Omental fat pad (tissue), 4 donors: ENCODE measurements around the gene OGDH. TPM values are rescaled to one million over a fixed set of nuclear protein-coding genes. Genes with fewer than 3 reads are reported as not detected.

Experiments
- ATAC-seq: fragments of 150-250 bp; one replicate; pipeline ENCODE4 v1.9.1; 2016; ENCODE audit warnings: mild to moderate bottlenecking, moderate library complexity; ENCODE audit not compliant: low FRiP score
- DNase-seq: peaks from one replicate; pipeline ENCODE4 v3.0.0-alpha.2; 2019; ENCODE audit warnings: low spot score
- total RNA-seq, 4 donors: library from RNA; depleted of rRNA; stranded (reverse); fragments of >200 nt; gene quantifications; one replicate each; pipeline ENCODE4 v1.1.0, GENCODE V29; 2016
- TF ChIP-seq, protein P1 (sequence below), 3 donors: fragments of 450-650 bp; IDR thresholded peaks; one replicate each; pipeline ENCODE4 v1.5.1; 2016 to 2017; ENCODE audit warnings: antibody characterized with exemption in 3 of 3, mild to moderate bottlenecking in 3 of 3, moderate library complexity in 2 of 3

OGDH gene
- total RNA-seq, 4 donors from 2014 or later: 75.4 to 91.0 (median 82.0) TPM

DNA sequence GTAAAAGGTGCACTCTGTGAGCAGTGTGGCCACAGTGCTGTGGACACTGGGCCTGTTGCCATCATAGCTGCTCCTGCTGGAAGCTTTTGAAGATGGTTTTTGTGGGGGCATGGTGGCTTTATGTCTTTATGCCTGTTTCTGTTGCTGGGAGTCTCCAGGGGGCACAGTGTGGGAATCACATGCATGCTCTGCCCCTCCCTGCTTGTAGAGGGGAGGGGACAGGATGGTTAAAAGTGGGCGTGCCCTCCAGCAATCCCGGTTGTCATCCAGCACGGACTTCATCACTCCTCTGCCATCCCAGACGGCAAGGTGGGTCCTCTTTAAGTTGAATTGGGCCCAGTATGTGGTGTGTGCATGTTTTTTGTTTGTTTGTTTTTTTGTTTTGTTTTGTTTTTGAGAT is 20.2 kb downstream of the OGDH start:
- DNase-seq (no peak), ATAC-seq (no peak)
- TF ChIP-seq, protein P1, sequence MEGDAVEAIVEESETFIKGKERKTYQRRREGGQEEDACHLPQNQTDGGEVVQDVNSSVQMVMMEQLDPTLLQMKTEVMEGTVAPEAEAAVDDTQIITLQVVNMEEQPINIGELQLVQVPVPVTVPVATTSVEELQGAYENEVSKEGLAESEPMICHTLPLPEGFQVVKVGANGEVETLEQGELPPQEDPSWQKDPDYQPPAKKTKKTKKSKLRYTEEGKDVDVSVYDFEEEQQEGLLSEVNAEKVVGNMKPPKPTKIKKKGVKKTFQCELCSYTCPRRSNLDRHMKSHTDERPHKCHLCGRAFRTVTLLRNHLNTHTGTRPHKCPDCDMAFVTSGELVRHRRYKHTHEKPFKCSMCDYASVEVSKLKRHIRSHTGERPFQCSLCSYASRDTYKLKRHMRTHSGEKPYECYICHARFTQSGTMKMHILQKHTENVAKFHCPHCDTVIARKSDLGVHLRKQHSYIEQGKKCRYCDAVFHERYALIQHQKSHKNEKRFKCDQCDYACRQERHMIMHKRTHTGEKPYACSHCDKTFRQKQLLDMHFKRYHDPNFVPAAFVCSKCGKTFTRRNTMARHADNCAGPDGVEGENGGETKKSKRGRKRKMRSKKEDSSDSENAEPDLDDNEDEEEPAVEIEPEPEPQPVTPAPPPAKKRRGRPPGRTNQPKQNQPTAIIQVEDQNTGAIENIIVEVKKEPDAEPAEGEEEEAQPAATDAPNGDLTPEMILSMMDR (IDR thresholded peaks at IDR 0.05): no peak

DNA sequence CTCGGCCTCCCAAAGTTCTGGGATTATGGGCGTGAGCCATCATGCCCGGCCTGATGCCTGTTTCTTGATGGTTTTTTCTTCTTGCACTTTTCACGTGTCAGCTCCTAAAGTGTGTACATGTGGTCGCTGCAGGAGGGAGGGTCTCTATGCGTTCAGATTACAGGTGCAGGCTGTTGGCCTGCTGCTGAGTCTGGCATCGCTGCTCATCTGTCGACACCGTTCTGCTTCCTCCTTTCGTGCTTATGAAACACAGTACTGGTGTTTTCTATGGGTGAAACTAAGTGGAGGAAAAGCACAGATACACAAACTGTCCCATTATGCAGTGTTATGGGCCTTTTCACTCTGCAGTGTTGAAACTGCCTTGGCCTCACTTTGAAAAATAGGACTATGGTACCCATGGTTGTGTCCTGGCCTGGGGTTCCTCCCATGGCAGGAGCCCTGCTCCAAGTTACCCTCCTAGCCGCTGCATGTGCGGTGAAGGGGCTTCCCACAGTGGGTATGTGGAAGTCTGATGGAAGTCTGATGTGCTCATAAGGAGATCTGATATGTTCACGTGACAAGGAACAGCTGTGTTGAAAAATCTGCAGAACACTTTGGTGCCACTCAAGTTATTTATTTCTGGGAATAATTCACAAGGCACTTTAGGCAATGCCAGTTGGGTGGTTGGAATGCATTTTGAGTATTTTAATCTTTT is 23.5 kb downstream of the OGDH start:
- DNase-seq (no peak), ATAC-seq (no peak)
- TF ChIP-seq, protein P1 (IDR thresholded peaks at IDR 0.05): no peak

DNA sequence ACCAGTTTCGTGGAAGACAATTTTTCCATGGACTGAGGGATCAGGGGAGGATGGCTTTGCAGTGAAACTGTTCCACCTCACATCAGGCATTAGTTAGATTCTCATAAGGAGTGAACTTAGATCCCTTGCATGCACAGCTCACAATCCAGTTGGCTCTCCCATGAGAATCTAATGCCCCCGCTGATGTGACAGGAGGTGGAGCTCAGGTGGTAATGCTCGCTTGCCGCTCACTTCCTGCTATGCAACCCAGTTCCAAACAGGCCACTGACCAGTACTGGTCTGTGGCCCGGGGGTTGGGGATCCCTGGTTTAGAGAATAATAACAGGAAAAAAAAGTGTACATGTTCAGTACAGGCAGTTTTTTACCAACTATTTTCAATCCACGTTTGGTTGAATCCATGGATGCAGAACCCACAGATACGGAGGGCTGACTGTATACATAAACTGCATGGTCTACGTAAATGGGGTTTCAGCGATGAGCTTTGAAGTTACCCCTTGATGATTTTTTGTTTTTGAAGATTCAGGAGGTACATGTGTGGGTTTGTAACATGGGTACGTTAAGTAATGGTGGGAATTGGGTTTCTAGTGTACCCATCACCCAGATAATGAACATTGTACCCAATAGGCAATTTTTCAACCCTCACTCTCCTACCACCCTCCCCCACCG is 24.5 kb downstream of the OGDH start:
- DNase-seq (no peak), ATAC-seq (no peak)
- TF ChIP-seq, protein P1 (IDR thresholded peaks at IDR 0.05): no peak

- DNase-seq (no peak), ATAC-seq (no peak)
- TF ChIP-seq, protein P1 (IDR thresholded peaks at IDR 0.05): no peak
Observed at GRCh38 chr7:44631458-44632115, 25.2 kb downstream of the OGDH start.

DNA sequence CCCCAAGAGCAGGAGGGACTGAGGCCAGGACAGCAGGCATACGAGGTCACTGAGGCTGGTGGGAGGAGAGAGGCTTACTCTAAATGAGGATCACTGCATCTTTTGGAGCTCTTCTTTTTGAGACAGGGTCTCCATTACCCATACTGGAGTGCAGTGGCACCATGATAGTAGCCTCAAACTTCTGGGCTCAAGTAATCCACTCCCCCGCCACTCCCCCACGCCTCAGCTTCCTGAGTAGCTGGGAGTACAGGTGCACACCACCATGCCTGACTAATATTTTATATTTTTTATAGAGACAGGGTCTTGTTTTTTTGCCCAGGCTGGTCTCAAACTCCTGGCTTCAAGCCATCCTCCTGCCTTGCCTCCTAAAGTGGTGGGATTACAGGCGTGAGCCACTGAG is 25.8 kb downstream of the OGDH start:
- DNase-seq (no peak), ATAC-seq (no peak)
- TF ChIP-seq, protein P1 (IDR thresholded peaks at IDR 0.05): no peak

DNA sequence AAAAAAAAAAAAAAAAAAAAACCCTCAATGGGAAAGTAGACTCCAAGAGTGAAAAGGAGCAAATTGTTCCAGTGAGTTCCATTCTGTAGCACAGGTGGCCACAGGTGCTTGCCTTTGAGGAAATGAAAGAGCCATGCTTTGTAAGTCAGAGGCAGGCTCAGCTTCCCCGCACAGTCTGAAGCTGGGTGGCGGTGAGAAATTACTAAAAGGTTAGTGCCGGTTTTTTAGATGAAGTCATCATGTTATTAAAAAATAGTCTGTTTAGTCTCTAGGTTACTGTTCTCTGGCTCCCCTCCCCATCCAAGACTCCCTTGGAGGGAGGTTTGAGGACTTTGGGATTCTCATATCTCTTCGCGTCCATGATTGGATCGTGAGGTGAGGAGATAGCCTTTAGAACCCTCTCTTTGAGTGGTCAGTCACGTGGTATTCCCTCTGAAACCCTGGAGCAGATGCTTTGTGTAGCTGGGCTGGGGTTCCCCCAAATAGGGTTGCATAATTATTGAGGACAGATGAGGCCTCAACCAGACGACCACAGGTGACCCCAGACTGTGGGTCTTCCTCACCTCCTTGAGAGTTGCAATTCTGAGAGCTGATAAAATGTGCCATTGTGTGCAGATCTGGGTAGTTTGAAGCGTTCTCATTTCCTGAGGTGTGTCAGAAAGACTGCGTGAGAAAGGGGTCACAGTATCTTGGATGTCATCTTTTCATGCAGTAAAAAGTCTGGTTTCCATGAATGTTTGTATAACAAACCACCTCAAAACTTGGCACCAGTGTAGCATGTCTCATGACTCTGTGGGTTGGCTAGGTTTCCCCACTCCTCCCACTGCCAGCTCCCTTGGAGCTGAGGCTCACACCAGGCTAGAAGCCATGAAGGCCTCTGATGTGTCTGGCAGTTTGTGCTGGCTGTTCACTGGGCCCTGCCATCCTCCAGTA is 27.1 kb downstream of the OGDH start:
- TF ChIP-seq, protein P1 (IDR thresholded peaks at IDR 0.05): no peak
- peak; percentile 52 for ATAC-seq
- no peak for DNase-seq
